HCT116 (cell line): ENCODE results near the gene PRSS27. TPM values are rescaled to one million over a fixed set of nuclear protein-coding genes. Genes with fewer than 3 reads are reported as not detected.

ENCODE experiments used
- ATAC-seq: fragments of 200-7000 bp; cut with Tn5 transposase; 2 replicates; pipeline ENCODE4 v1.9.1; 2020; ENCODE audit warnings: mild to moderate bottlenecking, moderate library complexity
- BruUV-seq: library from RNA; stranded (reverse); fragments of 400-500 nt; replicated peaks from 2 replicates; lab custom pipeline; 2021; lab: Mats Ljungman, UMichigan
- CTCF ChIA-PET: fragments of 300-600 bp; sonication (Branson Sonifier 250); formaldehyde crosslinking; loops from one replicate; lab custom pipeline; 2021; ENCODE audit warnings: antibody characterized with exemption; lab: Charles Lee
- POLR2A ChIA-PET: fragments of 300-600, 350-600 bp; sonication (Branson Sonifier 250); formaldehyde crosslinking; loops from one replicate; lab custom pipeline; 2021; ENCODE audit warnings: antibody characterized with exemption; lab: Charles Lee
- RAD21 ChIA-PET, 2 experiments: fragments of 300-600 bp; sonication (Branson Sonifier 250); formaldehyde crosslinking; loops; one replicate each; lab custom pipeline; 2023; ENCODE audit warnings: low total read pairs in 2 of 2; ENCODE audit not compliant: uncharacterized antibody in 2 of 2, unreplicated experiment in 2 of 2, low non-redundant PET in 1 of 2; lab: Charles Lee
- DNase-seq: peaks from one replicate; pipeline ENCODE4 v3.0.0-alpha.2; 2010; ENCODE audit warnings: low read depth, low spot score
- H2AFZ ChIP-seq: fragments of 200-600 bp; shearing (Covaris generic), sonication (generic); 2 replicates; pipeline ENCODE4 v1.6.1; 2017; ENCODE audit warnings: low read depth, mixed run types, mixed read lengths, antibody characterized with exemption, low read length; ENCODE audit not compliant: poor library complexity, severe bottlenecking
- H3K27ac ChIP-seq: 2 replicates; pipeline ENCODE4 v1.5.1; 2012; ENCODE audit warnings: low read depth, low read length
- H3K27me3 ChIP-seq: fragments of 200-600 bp; sonication (generic); 2 replicates; pipeline ENCODE4 v1.6.1; 2016; ENCODE audit warnings: mixed run types, low read length, mixed read lengths; ENCODE audit not compliant: insufficient read depth
- H3K36me3 ChIP-seq, 2 experiments: fragments of 200-500 bp in 1 of 2; fragments of 200-600 bp in 1 of 2; sonication (Bioruptor generic) in 1 of 2; sonication (generic) in 1 of 2; 2 replicates each; pipeline versions ENCODE4 v1.5.1 to v1.6.1; 2014 to 2016; ENCODE audit warnings: low read length in 2 of 2, inconsistent platforms in 1 of 2, mixed read lengths in 1 of 2, mixed run types in 1 of 2; ENCODE audit not compliant: insufficient read depth in 2 of 2, control insufficient read depth in 1 of 2
- H3K4me1 ChIP-seq, 2 experiments: fragments of 200-600 bp in 1 of 2; sonication (generic) in 1 of 2; 2 replicates each; pipeline versions ENCODE4 v1.5.1 to v1.6.1; 2012 to 2017; ENCODE audit warnings: low read length in 2 of 2, inconsistent platforms in 1 of 2, mild to moderate bottlenecking in 1 of 2, mixed read lengths in 1 of 2, mixed run types in 1 of 2, moderate library complexity in 1 of 2; ENCODE audit not compliant: insufficient read depth in 2 of 2, control insufficient read depth in 1 of 2
- H3K4me2 ChIP-seq: fragments of 200-600 bp; sonication (generic); 2 replicates; pipeline ENCODE4 v1.6.1; 2017; ENCODE audit warnings: mixed run types, low read length, mixed read lengths
- H3K4me3 ChIP-seq, 2 experiments: fragments of 200-600 bp in 1 of 2; sonication (generic) in 1 of 2; replicated peaks in 1 of 2; 2 replicates each; pipeline ENCODE4 v1.5.1; 2011 to 2016; ENCODE audit warnings: low read length in 2 of 2, control low read depth in 1 of 2, low read depth in 1 of 2, mild to moderate bottlenecking in 1 of 2, mixed read lengths in 1 of 2, mixed run types in 1 of 2
- H3K79me2 ChIP-seq: fragments of 200-600 bp; sonication (generic); 2 replicates; pipeline ENCODE4 v1.6.1; 2017; ENCODE audit warnings: mild to moderate bottlenecking, mixed run types, low read length, moderate library complexity, mixed read lengths; ENCODE audit not compliant: insufficient read depth
- H3K9ac ChIP-seq: fragments of 200-600 bp; sonication (generic); 2 replicates; pipeline ENCODE4 v1.6.1; 2016; ENCODE audit warnings: low read length, mixed read lengths
- H3K9me2 ChIP-seq: fragments of 200-600 bp; sonication (generic), shearing (Covaris generic); 2 replicates; pipeline ENCODE4 v1.6.1; 2017; ENCODE audit warnings: mixed run types, mild to moderate bottlenecking, moderate library complexity; ENCODE audit not compliant: insufficient read depth
- H3K9me3 ChIP-seq, 2 experiments: fragments of 200-500 bp in 1 of 2; fragments of 200-600 bp in 1 of 2; sonication (Bioruptor generic) in 1 of 2; sonication (generic) in 1 of 2; 2 replicates each; pipeline ENCODE4 v1.6.1; 2014 to 2017; ENCODE audit warnings: low read length in 2 of 2, mixed read lengths in 2 of 2, inconsistent platforms in 1 of 2, low read depth in 1 of 2, mild to moderate bottlenecking in 1 of 2, mixed run types in 1 of 2, moderate library complexity in 1 of 2; ENCODE audit not compliant: control insufficient read depth in 1 of 2, insufficient read depth in 1 of 2
- H4K20me1 ChIP-seq: fragments of 200-600 bp; sonication (generic), shearing (Covaris generic); 2 replicates; pipeline ENCODE4 v1.6.1; 2017; ENCODE audit warnings: mixed run types, mild to moderate bottlenecking, moderate library complexity; ENCODE audit not compliant: insufficient read depth
- CBX3 ChIP-seq: IDR thresholded peaks from 2 replicates; pipeline ENCODE4 v1.6.1; 2012; ENCODE audit warnings: low read depth
- CTCF ChIP-seq, 3 experiments: fragments of 200-600 bp in 1 of 3; sonication (generic) in 1 of 3; IDR thresholded peaks in 2 of 3; conservative IDR thresholded peaks in 1 of 3; 2 replicates each; pipeline ENCODE4 v1.5.1; 2012 to 2017; ENCODE audit warnings: low read depth in 2 of 3, low read length in 2 of 3, antibody characterized with exemption in 1 of 3, borderline replicate concordance in 1 of 3, control low read depth in 1 of 3, mild to moderate bottlenecking in 1 of 3, mixed read lengths in 1 of 3, mixed run types in 1 of 3, moderate library complexity in 1 of 3; ENCODE audit not compliant: insufficient read depth in 1 of 3
- EGR1 ChIP-seq: IDR thresholded peaks from 2 replicates; pipeline ENCODE4 v1.6.1; 2012; ENCODE audit warnings: low read depth
- EZH2 ChIP-seq: fragments of 200-600 bp; sonication (generic); IDR thresholded peaks from 2 replicates; pipeline ENCODE4 v1.6.1; 2017; ENCODE audit warnings: antibody characterized with exemption, mixed run types
- FOSL1 ChIP-seq: IDR thresholded peaks from 2 replicates; pipeline ENCODE4 v1.6.1; 2012; ENCODE audit warnings: low read depth
- JUND ChIP-seq: IDR thresholded peaks from 2 replicates; pipeline ENCODE4 v1.6.1; 2012
- POLR2A ChIP-seq: IDR thresholded peaks from 2 replicates; pipeline ENCODE4 v1.7.0; 2011; ENCODE audit warnings: borderline replicate concordance; ENCODE audit not compliant: insufficient read depth, insufficient read length; ENCODE audit errors: extremely low read depth
- RAD21 ChIP-seq: IDR thresholded peaks from 2 replicates; pipeline ENCODE4 v1.6.1; 2012; ENCODE audit warnings: low read depth, mild to moderate bottlenecking
- REST ChIP-seq: IDR thresholded peaks from 2 replicates; pipeline ENCODE4 v1.6.1; 2012; ENCODE audit warnings: low read depth
- SIN3A ChIP-seq: IDR thresholded peaks from 2 replicates; pipeline ENCODE4 v1.6.1; 2012; ENCODE audit warnings: low read depth
- SRF ChIP-seq: IDR thresholded peaks from 2 replicates; pipeline ENCODE4 v1.6.1; 2012; ENCODE audit warnings: low read depth
- YY1 ChIP-seq: IDR thresholded peaks from 2 replicates; pipeline ENCODE4 v1.6.1; 2011; ENCODE audit warnings: low read length, low read depth, moderate library complexity, mild to moderate bottlenecking; ENCODE audit not compliant: insufficient replicate concordance; ENCODE audit errors: extremely low read depth
- ZFX ChIP-seq: fragments of 450-650 bp; IDR thresholded peaks from 2 replicates; pipeline ENCODE4 v1.6.1; 2017
- intact Hi-C: fragments of 100-400 bp; cut with micrococcal nuclease; formaldehyde crosslinking; loops from 2 replicates; pipeline ENCODE4 v1.10.0; 2022
- total RNA-seq: library from RNA; stranded (reverse); gene quantifications from one replicate; pipeline ENCODE4 v1.2.1, GENCODE V29; 2021; ENCODE audit not compliant: unreplicated experiment

Gene PRSS27
- total RNA-seq, 1 experiment from 2014 or later = 3.3 TPM

- H3K9ac ChIP-seq = 0 out of 2 replicates have a peak overlapping the region, but pooled peaks have one; percentile 1
- peaks cover 0 to 46% of the 10 kb centered on the region in 2 experiments; a peak in 2 of 4 replicates for H3K4me1 ChIP-seq
- TF ChIP-seq CBX3 = no peak
- no peak for TF ChIP-seq JUND
- TF ChIP-seq CTCF (IDR thresholded peaks at IDR 0.05 in 2 of 3, conservative IDR thresholded peaks at IDR 0.05 in 1 of 3; ENCODE audit: borderline replicate concordance in 1 of 3, insufficient read depth in 1 of 3, low read depth in 2 of 3, low read length in 2 of 3) = no peak
- TF ChIP-seq FOSL1 = no peak
- no peak for TF ChIP-seq EGR1
- TF ChIP-seq RAD21 = no peak
- TF ChIP-seq YY1 = no peak
- no peak for TF ChIP-seq SRF
- TF ChIP-seq ZFX = no peak
- TF ChIP-seq SIN3A = no peak
- no peak for TF ChIP-seq REST
- no peak for TF ChIP-seq POLR2A
- TF ChIP-seq EZH2 = no peak
- peak; percentile 41 for ATAC-seq
- no peak overlapping the region for H3K4me3 ChIP-seq
- RAD21 ChIA-PET = no interaction called here
- no peaks in the 10 kb centered on the region for H3K9me2 ChIP-seq
- H2AFZ ChIP-seq = no peak overlapping the region
- POLR2A ChIA-PET = interaction anchor here (0.6 kb wide), 1 partner anchor 17 kb away, joined by 3 read pairs; the partner anchor contains the start of gene SRRM2
- no peak for DNase-seq
- intact Hi-C loops = no loop called here
- H3K79me2 ChIP-seq = peaks cover 89% of the 10 kb centered on the region
- no peaks in the 10 kb centered on the region for H3K9me3 ChIP-seq
- no TSS peak for BruUV-seq
- CTCF ChIA-PET = no interaction called here
- H3K27ac ChIP-seq = peak overlapping the region; percentile 34; the same call in 1 of the 2 replicates
- peaks cover 40 to 82% of the 10 kb centered on the region in 2 experiments for H3K36me3 ChIP-seq
- no peak overlapping the region for H3K4me2 ChIP-seq
- no peaks in the 10 kb centered on the region for H3K27me3 ChIP-seq
- H4K20me1 ChIP-seq = peaks cover 16% of the 10 kb centered on the region; the same call in 1 of the 2 replicates
Measured at GRCh38 chr16:2769675-2770056, 49.6 kb upstream of the PRSS27 start.
